ENCODE results near the gene SOD1. TPM values are rescaled to one million over a fixed set of nuclear protein-coding genes. Genes with fewer than 3 reads are reported as not detected.

The SOD1 gene
- total RNA-seq, result 87.7 TPM

DNA sequence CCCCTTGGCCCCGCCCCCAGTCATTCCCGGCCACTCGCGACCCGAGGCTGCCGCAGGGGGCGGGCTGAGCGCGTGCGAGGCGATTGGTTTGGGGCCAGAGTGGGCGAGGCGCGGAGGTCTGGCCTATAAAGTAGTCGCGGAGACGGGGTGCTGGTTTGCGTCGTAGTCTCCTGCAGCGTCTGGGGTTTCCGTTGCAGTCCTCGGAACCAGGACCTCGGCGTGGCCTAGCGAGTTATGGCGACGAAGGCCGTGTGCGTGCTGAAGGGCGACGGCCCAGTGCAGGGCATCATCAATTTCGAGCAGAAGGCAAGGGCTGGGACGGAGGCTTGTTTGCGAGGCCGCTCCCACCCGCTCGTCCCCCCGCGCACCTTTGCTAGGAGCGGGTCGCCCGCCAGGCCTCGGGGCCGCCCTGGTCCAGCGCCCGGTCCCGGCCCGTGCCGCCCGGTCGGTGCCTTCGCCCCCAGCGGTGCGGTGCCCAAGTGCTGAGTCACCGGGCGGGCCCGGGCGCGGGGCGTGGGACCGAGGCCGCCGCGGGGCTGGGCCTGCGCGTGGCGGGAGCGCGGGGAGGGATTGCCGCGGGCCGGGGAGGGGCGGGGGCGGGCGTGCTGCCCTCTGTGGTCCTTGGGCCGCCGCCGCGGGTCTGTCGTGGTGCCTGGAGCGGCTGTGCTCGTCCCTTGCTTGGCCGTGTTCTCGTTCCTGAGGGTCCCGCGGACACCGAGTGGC lies at the start of gene SOD1:
Gene SOD1, plus strand, starts transcription at position 158 of the 723 bp plus-strand sequence. Its CDS starts 77 bp downstream, at position 235.
- H3K27me3 ChIP-seq, result no peaks in the 10 kb centered on the region
- peak; percentile 82 to 97 for DNase-seq (ENCODE audit: low spot score in 2 of 2)
- intact Hi-C loops (cut with DNase I), result loop anchor here (1.0 to 5.0 kb wide), 5 partner anchors 73 to 1067 kb away; partner anchors contain the start of genes CFAP298 and SCAF4
- H3K9me3 ChIP-seq, result no peaks in the 10 kb centered on the region
- peak within 1 kb of the TSS; percentile 73 to 76 for H3K4me3 ChIP-seq
- TF ChIP-seq, protein P1, sequence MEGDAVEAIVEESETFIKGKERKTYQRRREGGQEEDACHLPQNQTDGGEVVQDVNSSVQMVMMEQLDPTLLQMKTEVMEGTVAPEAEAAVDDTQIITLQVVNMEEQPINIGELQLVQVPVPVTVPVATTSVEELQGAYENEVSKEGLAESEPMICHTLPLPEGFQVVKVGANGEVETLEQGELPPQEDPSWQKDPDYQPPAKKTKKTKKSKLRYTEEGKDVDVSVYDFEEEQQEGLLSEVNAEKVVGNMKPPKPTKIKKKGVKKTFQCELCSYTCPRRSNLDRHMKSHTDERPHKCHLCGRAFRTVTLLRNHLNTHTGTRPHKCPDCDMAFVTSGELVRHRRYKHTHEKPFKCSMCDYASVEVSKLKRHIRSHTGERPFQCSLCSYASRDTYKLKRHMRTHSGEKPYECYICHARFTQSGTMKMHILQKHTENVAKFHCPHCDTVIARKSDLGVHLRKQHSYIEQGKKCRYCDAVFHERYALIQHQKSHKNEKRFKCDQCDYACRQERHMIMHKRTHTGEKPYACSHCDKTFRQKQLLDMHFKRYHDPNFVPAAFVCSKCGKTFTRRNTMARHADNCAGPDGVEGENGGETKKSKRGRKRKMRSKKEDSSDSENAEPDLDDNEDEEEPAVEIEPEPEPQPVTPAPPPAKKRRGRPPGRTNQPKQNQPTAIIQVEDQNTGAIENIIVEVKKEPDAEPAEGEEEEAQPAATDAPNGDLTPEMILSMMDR (IDR thresholded peaks at IDR 0.05), result no peak
- peak within 1 kb of the TSS; percentile 89 to 90 for H3K27ac ChIP-seq
- H3K36me3 ChIP-seq, result peaks cover 3 to 11% of the 10 kb centered on the region in 2 donors
- peaks cover 0 to 28% of the 10 kb centered on the region in 2 donors for H3K4me1 ChIP-seq

- intact Hi-C loops (cut with DNase I), result no loop called here
- Histone ChIP-seq H3K4me3 (no peak overlapping the region), H3K27me3 (no peaks in the 10 kb centered on the region), H3K9me3 (no peaks in the 10 kb centered on the region), H3K4me1 (no peaks in the 10 kb centered on the region), H3K27ac (no peak overlapping the region), H3K36me3 (no peaks in the 10 kb centered on the region)
- TF ChIP-seq, protein P1 (IDR thresholded peaks at IDR 0.05), result no peak
- DNase-seq (ENCODE audit: low spot score in 2 of 2), result no peak
These were observed 48.0 kb upstream of the SOD1 start for GRCh38 chr21:31611445-31611844.

DNA sequence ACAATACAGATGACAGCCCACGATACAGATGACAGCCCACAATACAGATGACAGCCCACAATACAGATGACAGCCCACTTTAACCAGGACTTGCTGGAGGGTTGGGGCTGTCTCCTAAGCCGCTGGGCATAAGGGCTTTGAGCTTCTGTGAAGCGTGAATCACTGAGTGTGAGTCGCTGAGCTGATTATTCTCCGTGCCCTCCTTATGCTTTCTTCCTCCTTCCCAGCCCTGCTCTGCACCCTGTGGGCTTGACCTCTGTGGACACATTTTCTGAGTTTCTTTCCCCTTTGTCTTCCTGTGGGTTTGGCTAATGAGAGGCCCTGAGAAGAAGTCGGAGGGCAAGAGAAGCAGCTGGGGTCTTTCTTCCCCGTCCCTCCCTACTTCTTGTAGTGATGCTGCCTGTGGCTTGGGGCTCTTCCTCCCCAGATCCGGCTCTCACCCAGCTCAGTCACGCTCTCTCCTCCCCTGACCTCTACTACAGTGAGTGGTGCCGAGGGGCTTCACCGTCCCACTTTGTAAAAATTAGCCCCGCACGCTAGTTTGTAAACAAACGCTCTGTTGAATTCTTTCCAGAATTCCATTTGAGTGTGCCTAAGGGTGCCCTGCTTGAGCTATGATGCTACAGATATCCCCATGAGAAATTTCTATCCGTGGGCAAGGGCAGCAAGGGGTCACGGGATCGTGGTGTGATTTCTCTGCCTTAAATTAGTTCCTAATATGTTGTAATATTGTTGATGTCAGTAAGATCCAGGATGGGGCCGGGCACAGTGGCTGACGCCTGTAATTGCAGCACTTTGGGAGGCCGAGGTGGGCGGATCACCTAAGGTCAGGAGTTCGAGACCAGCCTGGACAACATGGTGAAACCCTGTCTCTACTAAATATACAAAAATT lies 46.4 kb upstream of the SOD1 start:
- no peaks in the 10 kb centered on the region for H3K36me3 ChIP-seq

DNA sequence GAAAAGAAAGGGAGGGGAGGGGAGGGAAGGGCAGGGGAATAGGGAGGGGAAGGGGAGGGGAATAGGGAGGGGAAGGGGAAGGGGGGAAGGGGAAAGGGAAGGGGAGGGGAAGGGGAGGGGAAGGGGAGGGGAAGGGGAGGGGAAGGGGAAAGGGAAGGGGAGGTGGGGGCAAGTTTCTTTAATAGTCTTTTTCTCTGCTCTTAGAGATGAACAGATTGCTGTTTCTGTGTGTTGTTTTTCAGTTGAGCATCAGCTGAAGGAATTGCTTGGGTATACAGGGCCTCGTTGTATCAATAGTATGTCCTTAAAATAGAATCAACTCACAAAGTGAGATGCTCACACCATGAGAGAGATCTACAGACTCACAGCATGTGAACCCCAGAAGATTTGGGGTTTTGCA lies 44.8 kb upstream of the SOD1 start:
- H3K4me1 ChIP-seq, result no peaks in the 10 kb centered on the region
- intact Hi-C loops (cut with DNase I), result no loop called here
- DNase-seq (ENCODE audit: low spot score in 2 of 2), result no peak
- H3K27me3 ChIP-seq, result no peaks in the 10 kb centered on the region
- no peaks in the 10 kb centered on the region for H3K36me3 ChIP-seq
- no peak overlapping the region for H3K27ac ChIP-seq
- H3K4me3 ChIP-seq, result no peak overlapping the region
- H3K9me3 ChIP-seq, result no peaks in the 10 kb centered on the region
- TF ChIP-seq, protein P1 (IDR thresholded peaks at IDR 0.05), result no peak

More for the DNA sequence above, 46.4 kb upstream of the SOD1 start:
- intact Hi-C loops (cut with DNase I), result no loop called here
- no peak for DNase-seq (ENCODE audit: low spot score in 2 of 2)
- H3K27ac ChIP-seq, result no peak overlapping the region
- TF ChIP-seq, protein P1 (IDR thresholded peaks at IDR 0.05), result no peak
- no peak overlapping the region for H3K4me3 ChIP-seq
- H3K4me1 ChIP-seq, result no peaks in the 10 kb centered on the region
- H3K27me3 ChIP-seq, result no peaks in the 10 kb centered on the region
- no peaks in the 10 kb centered on the region for H3K9me3 ChIP-seq

GRCh38 chr21:31616216-31616615 lies 43.3 kb upstream of the SOD1 start:
- TF ChIP-seq, protein P1 (IDR thresholded peaks at IDR 0.05), result no peak
- H3K4me1 ChIP-seq, result no peaks in the 10 kb centered on the region
- H3K4me3 ChIP-seq, result no peak overlapping the region
- no peaks in the 10 kb centered on the region for H3K9me3 ChIP-seq
- H3K27ac ChIP-seq, result no peak overlapping the region
- peak in 1 of 2 donors; percentile 22 for DNase-seq (ENCODE audit: low spot score in 2 of 2)
- no peaks in the 10 kb centered on the region for H3K36me3 ChIP-seq
- intact Hi-C loops (cut with DNase I), result no loop called here
- H3K27me3 ChIP-seq, result no peaks in the 10 kb centered on the region

Data from ascending aorta (tissue), 2 donors.